Endothelial cell of umbilical vein (primary cell): Measurements from ENCODE around the gene NUP37. TPM values are rescaled to one million over a fixed set of nuclear protein-coding genes. Genes with fewer than 3 reads are reported as not detected.

Source experiments
- BruUV-seq: library from RNA; stranded (reverse); fragments of 400-500 nt; replicated peaks from 2 replicates; lab custom pipeline; 2021; lab: Mats Ljungman, UMichigan
- CTCF ChIA-PET: fragments of 300-600, 350-600 bp; sonication (Branson Sonifier 250); formaldehyde crosslinking; loops from one replicate; lab custom pipeline; 2021; ENCODE audit warnings: antibody characterized with exemption, inconsistent platforms; lab: Charles Lee
- POLR2A ChIA-PET: fragments of 300-600, 350-600 bp; sonication (Branson Sonifier 250); formaldehyde crosslinking; loops from one replicate; lab custom pipeline; 2021; ENCODE audit warnings: antibody characterized with exemption, inconsistent platforms; lab: Charles Lee
- DNase-seq: peaks from one replicate; pipeline ENCODE4 v3.0.0-alpha.2; 2011; ENCODE audit warnings: low read depth, low spot score
- FAIRE-seq: peaks from 2 replicates; lab custom pipeline; 2011; peaks lifted over from hg19 to GRCh38; lab: Jason Lieb, UNC
- H2AFZ ChIP-seq: 2 replicates; pipeline ENCODE4 v1.6.0; 2012; ENCODE audit warnings: low read depth, low read length, control low read depth, inconsistent platforms
- H3K27ac ChIP-seq: 2 replicates; pipeline ENCODE4 v1.5.1; 2011; ENCODE audit warnings: low read depth, mild to moderate bottlenecking, control low read depth, low read length, moderate library complexity; ENCODE audit not compliant: insufficient read depth
- H3K27me3 ChIP-seq, 2 experiments: 2 replicates each; pipeline versions ENCODE4 v1.6.0 to v1.6.1; 2011; ENCODE audit warnings: low read length in 2 of 2, mixed read lengths in 1 of 2; ENCODE audit not compliant: control insufficient read depth in 2 of 2, insufficient read depth in 2 of 2
- H3K36me3 ChIP-seq, 2 experiments: 2 replicates in 1 of 2; 3 replicates in 1 of 2; pipeline ENCODE4 v1.5.1; 2011; ENCODE audit warnings: low read length in 2 of 2, mild to moderate bottlenecking in 1 of 2, moderate library complexity in 1 of 2; ENCODE audit not compliant: control insufficient read depth in 2 of 2, insufficient read depth in 2 of 2; ENCODE audit errors: extremely low read depth in 1 of 2
- H3K4me1 ChIP-seq: 3 replicates; pipeline ENCODE4 v1.5.1; 2011; ENCODE audit warnings: mild to moderate bottlenecking, low read length; ENCODE audit not compliant: control insufficient read depth, insufficient read depth; ENCODE audit errors: extremely low read depth
- H3K4me2 ChIP-seq: 2 replicates; pipeline ENCODE4 v1.6.1; 2011; ENCODE audit warnings: low read length, control low read depth, mixed read lengths; ENCODE audit not compliant: insufficient read depth
- H3K4me3 ChIP-seq, 3 experiments: fragments of 200-600 bp in 1 of 3; sonication (generic), shearing (Covaris generic) in 1 of 3; replicated peaks in 1 of 3; 2 replicates each; pipeline ENCODE4 v1.5.1; 2011 to 2016; ENCODE audit warnings: control low read depth in 3 of 3, low read length in 3 of 3, mild to moderate bottlenecking in 2 of 3, inconsistent platforms in 1 of 3, low read depth in 1 of 3, moderate library complexity in 1 of 3; ENCODE audit not compliant: insufficient read depth in 1 of 3
- H3K79me2 ChIP-seq: 2 replicates; pipeline ENCODE4 v1.6.0; 2012; ENCODE audit warnings: low read length, inconsistent platforms; ENCODE audit not compliant: control insufficient read depth, insufficient read depth
- H3K9ac ChIP-seq: replicated peaks from 2 replicates; pipeline ENCODE3; 2011; ENCODE audit warnings: low read length, control low read depth; ENCODE audit not compliant: insufficient read depth; ENCODE audit errors: extremely low read depth
- H3K9me1 ChIP-seq: replicated peaks from 3 replicates; pipeline ENCODE4 v1.6.0; 2011; ENCODE audit warnings: mild to moderate bottlenecking, low read length; ENCODE audit not compliant: control insufficient read depth, insufficient read depth; ENCODE audit errors: extremely low read depth
- H3K9me3 ChIP-seq: replicated peaks from 2 replicates; pipeline ENCODE4 v1.5.1; 2012; ENCODE audit warnings: low read length, inconsistent platforms; ENCODE audit not compliant: control insufficient read depth, insufficient read depth
- H4K20me1 ChIP-seq: replicated peaks from 2 replicates; pipeline ENCODE3; 2011; ENCODE audit warnings: mild to moderate bottlenecking, low read length; ENCODE audit not compliant: control insufficient read depth, insufficient read depth; ENCODE audit errors: extremely low read depth
- CTCF ChIP-seq, 2 donors: IDR thresholded peaks; 1 replicate in 1 of 2; 2 replicates in 1 of 2; pipeline ENCODE4 v1.5.1; 2011; ENCODE audit warnings: low read length in 2 of 2, mild to moderate bottlenecking in 2 of 2, moderate library complexity in 2 of 2, control low read depth in 1 of 2, inconsistent platforms in 1 of 2, low read depth in 1 of 2; ENCODE audit not compliant: insufficient read depth in 1 of 2; ENCODE audit errors: extremely low read depth in 1 of 2
- EZH2 ChIP-seq: IDR thresholded peaks from 2 replicates; pipeline ENCODE4 v1.6.1; 2012; ENCODE audit warnings: borderline replicate concordance, low read depth, mild to moderate bottlenecking, moderate library complexity, low read length, inconsistent platforms; ENCODE audit not compliant: severe bottlenecking
- FOS ChIP-seq: IDR thresholded peaks from 2 replicates; pipeline ENCODE4 v1.6.1; 2011; ENCODE audit warnings: mild to moderate bottlenecking, low read length, moderate library complexity, borderline replicate concordance; ENCODE audit not compliant: insufficient read depth
- GATA2 ChIP-seq: IDR thresholded peaks from 2 replicates; pipeline ENCODE4 v1.7.0; 2011; ENCODE audit warnings: low read depth, mild to moderate bottlenecking, moderate library complexity, mixed read lengths, low read length; ENCODE audit not compliant: insufficient read length, insufficient read depth
- JUN ChIP-seq: IDR thresholded peaks from 2 replicates; pipeline ENCODE4 v1.6.1; 2011; ENCODE audit warnings: borderline replicate concordance, low read depth; ENCODE audit not compliant: insufficient read length, insufficient read depth
- MAX ChIP-seq: IDR thresholded peaks from 2 replicates; pipeline ENCODE4 v1.6.1; 2011; ENCODE audit not compliant: insufficient read depth, insufficient read length
- MYC ChIP-seq: IDR thresholded peaks from one replicate; pipeline ENCODE4 v1.6.1; 2011; ENCODE audit warnings: mild to moderate bottlenecking, low read depth, low read length
- POLR2A ChIP-seq: IDR thresholded peaks from 2 replicates; pipeline ENCODE4 v1.6.1; 2012; ENCODE audit warnings: low read depth, mild to moderate bottlenecking, control low read depth, low read length
- POLR2AphosphoS5 ChIP-seq: IDR thresholded peaks from 2 replicates; pipeline ENCODE4 v1.6.1; 2012; ENCODE audit warnings: low read depth, mild to moderate bottlenecking, control low read depth, low read length, moderate library complexity; ENCODE audit not compliant: insufficient read depth
- dilution Hi-C: fragments of 300-500 bp; cut with MboI; formaldehyde crosslinking; loops from one replicate; pipeline ENCODE4 v1.15.0; 2019; ENCODE audit warnings: low sequenced_read_pairs; ENCODE audit not compliant: extremely low pct_ligation_motif_present
- intact Hi-C: fragments of 100-400 bp; cut with micrococcal nuclease; formaldehyde crosslinking; loops from one replicate; pipeline ENCODE4 v1.10.0; 2022
- polyA plus RNA-seq, 4 experiments: library from polyadenylated mRNA; depleted of rRNA in 3 of 4; stranded (reverse) in 3 of 4; unstranded in 1 of 4; fragments of >200 nt; gene quantifications; 2 replicates each; pipeline versions ENCODE4 v1.2.1 to v1.2.3, GENCODE V29; 2011 to 2012; ENCODE audit warnings: missing spikeins in 1 of 4
- total RNA-seq: library from RNA; stranded (reverse); gene quantifications from 2 replicates; pipeline ENCODE4 v1.2.3, GENCODE V29; 2021

NUP37 gene
- total and polyA plus RNA-seq, 2 donors (not counting 3 experiments of a cell fraction or from before 2014, with no cell fraction given), result 25.0 to 46.8 TPM

DNA sequence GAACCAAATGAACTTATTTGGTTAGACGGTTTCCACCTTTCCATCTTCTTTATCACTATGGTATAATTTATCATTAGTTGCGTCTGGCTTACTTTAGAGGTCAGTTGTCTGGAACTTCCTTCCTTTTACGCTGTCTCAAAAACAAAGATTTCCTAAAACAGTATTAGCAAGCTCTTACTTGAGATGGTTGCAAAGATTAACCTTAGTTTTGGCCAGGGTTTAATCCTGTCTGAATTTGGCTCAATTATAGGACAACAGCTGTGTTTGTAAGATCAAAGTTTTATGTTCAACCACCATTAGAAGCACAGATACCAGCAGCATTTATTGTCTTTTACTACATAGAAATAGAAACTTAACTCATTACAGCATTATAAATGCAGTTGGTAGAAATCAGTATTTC lies 50.2 kb downstream of the NUP37 start:
- no peaks in the 10 kb centered on the region for H3K9me3 ChIP-seq
- no peak overlapping the region for H3K9ac ChIP-seq
- H3K79me2 ChIP-seq, result no peaks in the 10 kb centered on the region
- H2AFZ ChIP-seq, result no peak overlapping the region
- H3K4me1 ChIP-seq, result peaks cover 12% of the 10 kb centered on the region
- H3K9me1 ChIP-seq, result no peaks in the 10 kb centered on the region
- H4K20me1 ChIP-seq, result no peaks in the 10 kb centered on the region
- H3K27me3 ChIP-seq, result no peaks in the 10 kb centered on the region
- no peak for FAIRE-seq
- ChIA-PET CTCF (interaction anchor here (1.2 to 3.4 kb wide), 6 partner anchors 12 to 633 kb away, joined by 3 to 19 read pairs (median 5); no protein-coding TSS in a partner anchor), POLR2A (no interaction called here)
- no peak for TF ChIP-seq MYC
- TF ChIP-seq EZH2, result no peak
- no peak for TF ChIP-seq CTCF (IDR thresholded peaks at IDR 0.05; ENCODE audit: extremely low read depth in 1 of 2, insufficient read depth in 1 of 2, low read depth in 1 of 2, low read length in 2 of 2)
- TF ChIP-seq JUN, result no peak
- TF ChIP-seq FOS, result no peak
- TF ChIP-seq MAX, result no peak
- no peak for TF ChIP-seq GATA2
- TF ChIP-seq POLR2A, result no peak
- TF ChIP-seq POLR2AphosphoS5, result no peak
- intact Hi-C loops, result loop anchor here (10.0 kb wide), 1 partner anchor 1865 kb away; the partner anchor contains the start of gene ACTR6
- H3K36me3 ChIP-seq, result no peaks in the 10 kb centered on the region
- peak overlapping the region; percentile 59 for H3K4me2 ChIP-seq
- no peak overlapping the region for H3K27ac ChIP-seq
- peak overlapping the region in 1 of 3 experiments; percentile 27 for H3K4me3 ChIP-seq
- dilution Hi-C loops, result no loop called here
- peak; percentile 67 for DNase-seq
- BruUV-seq, result no TSS peak
